Measurements from ENCODE around the gene USP43.

The USP43 gene

GRCh38 chr17:9715503-9716016 lies 70.2 kb downstream of the USP43 start:
- no peak for DNase-seq (ENCODE audit: low read depth in 2 of 2)

- DNase-seq (ENCODE audit: low read depth in 2 of 2): no peak
These were observed 80.3 kb downstream of the USP43 start for GRCh38 chr17:9725575-9725974.

GRCh38 chr17:9726291-9726690 lies 81.0 kb downstream of the USP43 start:
- DNase-seq (ENCODE audit: low read depth in 2 of 2): no peak

GRCh38 chr17:9728005-9728404 lies 82.7 kb downstream of the USP43 start:
- no peak for DNase-seq (ENCODE audit: low read depth in 2 of 2)

- DNase-seq (ENCODE audit: low read depth in 2 of 2): no peak
These were observed 83.2 kb downstream of the USP43 start for GRCh38 chr17:9728564-9728963.

- no peak for DNase-seq (ENCODE audit: low read depth in 2 of 2)
These were observed 83.8 kb downstream of the USP43 start for GRCh38 chr17:9729034-9729650.

- no peak for DNase-seq (ENCODE audit: low read depth in 2 of 2)
These were observed 84.6 kb downstream of the USP43 start for GRCh38 chr17:9729735-9730420.

GRCh38 chr17:9750524-9750923 lies 105.2 kb downstream of the USP43 start:
- DNase-seq (ENCODE audit: low read depth in 2 of 2): no peak

- no peak for DNase-seq (ENCODE audit: low read depth in 2 of 2)
These were observed 109.8 kb downstream of the USP43 start for GRCh38 chr17:9755083-9755482.

GRCh38 chr17:9760266-9760665 lies 114.9 kb downstream of the USP43 start:
- no peak for DNase-seq (ENCODE audit: low read depth in 2 of 2)

- DNase-seq (ENCODE audit: low read depth in 2 of 2): no peak
These were observed 118.3 kb downstream of the USP43 start for GRCh38 chr17:9763643-9764042.

- DNase-seq (ENCODE audit: low read depth in 2 of 2): no peak
These were observed 120.0 kb downstream of the USP43 start for GRCh38 chr17:9765322-9765721.

- no peak for DNase-seq (ENCODE audit: low read depth in 2 of 2)
These were observed 121.7 kb downstream of the USP43 start for GRCh38 chr17:9766970-9767369.

- no peak for DNase-seq (ENCODE audit: low read depth in 2 of 2)
These were observed 122.2 kb downstream of the USP43 start for GRCh38 chr17:9767432-9767991.

- DNase-seq (ENCODE audit: low read depth in 2 of 2): no peak
These were observed 123.1 kb downstream of the USP43 start for GRCh38 chr17:9768381-9768934.

- DNase-seq (ENCODE audit: low read depth in 2 of 2): no peak
These were observed 123.8 kb downstream of the USP43 start for GRCh38 chr17:9769036-9769695.

- DNase-seq (ENCODE audit: low read depth in 2 of 2): no peak
These were observed 126.1 kb downstream of the USP43 start for GRCh38 chr17:9771465-9771864.

GRCh38 chr17:9772658-9773057 lies 127.3 kb downstream of the USP43 start:
- DNase-seq (ENCODE audit: low read depth in 2 of 2): no peak

- no peak for DNase-seq (ENCODE audit: low read depth in 2 of 2)
These were observed 131.6 kb downstream of the USP43 start for GRCh38 chr17:9776911-9777310.
